ENCODE results near the gene URI1. TPM values are rescaled to one million over a fixed set of nuclear protein-coding genes. Genes with fewer than 3 reads are reported as not detected.

Gene URI1
- total RNA-seq, 1 experiment from 2014 or later = 31.0 TPM

GRCh38 chr19:30062907-30063649 is 121.0 kb downstream of the URI1 start:
- ChIA-PET POLR2A (ENCODE audit: unreplicated experiment) (no interaction called here), CTCF (no interaction called here)
- no peak overlapping the region for H3K4me3 ChIP-seq (ENCODE audit: low read length)
- H3K9me3 ChIP-seq (ENCODE audit: low read length) = no peaks in the 10 kb centered on the region
- H3K27ac ChIP-seq (ENCODE audit: low read length) = no peak overlapping the region
- no peaks in the 10 kb centered on the region for H3F3A ChIP-seq (ENCODE audit: low read length, unreplicated experiment)
- intact Hi-C loops (cut with micrococcal nuclease) = no loop called here
- H3K27me3 ChIP-seq (ENCODE audit: low read length) = peaks cover 18% of the 10 kb centered on the region
- ATAC-seq (no peak), DNase-seq (no peak)
- no peaks in the 10 kb centered on the region for H3K9me2 ChIP-seq (replicated peaks; ENCODE audit: low read length)
- H2AFZ ChIP-seq (ENCODE audit: low read length) = no peak overlapping the region
- no peaks in the 10 kb centered on the region for H3K4me1 ChIP-seq (ENCODE audit: insufficient read depth, low read length)
- no peaks in the 10 kb centered on the region for H4K20me1 ChIP-seq (ENCODE audit: low read length)
- H3K9ac ChIP-seq (ENCODE audit: low read length) = no peak overlapping the region
- TF ChIP-seq EZH2phosphoT487 (IDR thresholded peaks at IDR 0.05; ENCODE audit: borderline replicate concordance, low read length) (no peak), EZH2 (IDR thresholded peaks at IDR 0.05; ENCODE audit: low read length, unreplicated experiment) (no peak), CTCF (conservative IDR thresholded peaks at IDR 0.05; ENCODE audit: low read depth, low read length) (no peak)
- BruUV-seq (replicated peaks) = no TSS peak
- H3K36me3 ChIP-seq (ENCODE audit: low read depth, low read length) = no peaks in the 10 kb centered on the region
- H3K4me2 ChIP-seq (ENCODE audit: low read length) = no peak overlapping the region
- no peaks in the 10 kb centered on the region for H3K79me2 ChIP-seq (ENCODE audit: low read length)

- TF ChIP-seq EZH2 (IDR thresholded peaks at IDR 0.05; ENCODE audit: low read length, unreplicated experiment) (no peak), CTCF (conservative IDR thresholded peaks at IDR 0.05; ENCODE audit: low read depth, low read length) (no peak), EZH2phosphoT487 (IDR thresholded peaks at IDR 0.05; ENCODE audit: borderline replicate concordance, low read length) (no peak)
- Histone ChIP-seq H3K4me2 (ENCODE audit: low read length) (no peak overlapping the region), H3K4me3 (ENCODE audit: low read length) (no peak overlapping the region), H3K9me3 (ENCODE audit: low read length) (no peaks in the 10 kb centered on the region), H3K27me3 (ENCODE audit: low read length) (peaks cover 18% of the 10 kb centered on the region), H3K9me2 (replicated peaks; ENCODE audit: low read length) (no peaks in the 10 kb centered on the region), H3F3A (ENCODE audit: low read length, unreplicated experiment) (no peaks in the 10 kb centered on the region), H4K20me1 (ENCODE audit: low read length) (no peaks in the 10 kb centered on the region), H3K4me1 (ENCODE audit: insufficient read depth, low read length) (no peaks in the 10 kb centered on the region), H3K27ac (ENCODE audit: low read length) (no peak overlapping the region), H2AFZ (ENCODE audit: low read length) (no peak overlapping the region), H3K36me3 (ENCODE audit: low read depth, low read length) (no peaks in the 10 kb centered on the region), H3K9ac (ENCODE audit: low read length) (no peak overlapping the region), H3K79me2 (ENCODE audit: low read length) (no peaks in the 10 kb centered on the region)
- ChIA-PET CTCF (no interaction called here), POLR2A (ENCODE audit: unreplicated experiment) (no interaction called here)
- intact Hi-C loops (cut with micrococcal nuclease) = no loop called here
- BruUV-seq (replicated peaks) = no TSS peak
- no peak for ATAC-seq
- no peak for DNase-seq
Observed at GRCh38 chr19:30063650-30064347, 121.8 kb downstream of the URI1 start.

GRCh38 chr19:30064348-30064699 is 122.3 kb downstream of the URI1 start:
- no peaks in the 10 kb centered on the region for H3K79me2 ChIP-seq (ENCODE audit: low read length)
- H3K27me3 ChIP-seq (ENCODE audit: low read length) = peaks cover 18% of the 10 kb centered on the region
- ChIA-PET POLR2A (ENCODE audit: unreplicated experiment) (no interaction called here), CTCF (no interaction called here)
- H3K4me3 ChIP-seq (ENCODE audit: low read length) = no peak overlapping the region
- no peaks in the 10 kb centered on the region for H3K36me3 ChIP-seq (ENCODE audit: low read depth, low read length)
- no peaks in the 10 kb centered on the region for H3K9me2 ChIP-seq (replicated peaks; ENCODE audit: low read length)
- no peak overlapping the region for H3K4me2 ChIP-seq (ENCODE audit: low read length)
- intact Hi-C loops (cut with micrococcal nuclease) = no loop called here
- H4K20me1 ChIP-seq (ENCODE audit: low read length) = no peaks in the 10 kb centered on the region
- DNase-seq (no peak), ATAC-seq (no peak)
- no peaks in the 10 kb centered on the region for H3K4me1 ChIP-seq (ENCODE audit: insufficient read depth, low read length)
- no TSS peak for BruUV-seq (replicated peaks)
- H3K9me3 ChIP-seq (ENCODE audit: low read length) = no peaks in the 10 kb centered on the region
- no peaks in the 10 kb centered on the region for H3F3A ChIP-seq (ENCODE audit: low read length, unreplicated experiment)
- no peak overlapping the region for H2AFZ ChIP-seq (ENCODE audit: low read length)
- H3K27ac ChIP-seq (ENCODE audit: low read length) = no peak overlapping the region
- H3K9ac ChIP-seq (ENCODE audit: low read length) = no peak overlapping the region
- TF ChIP-seq EZH2 (IDR thresholded peaks at IDR 0.05; ENCODE audit: low read length, unreplicated experiment) (no peak), CTCF (conservative IDR thresholded peaks at IDR 0.05; ENCODE audit: low read depth, low read length) (no peak), EZH2phosphoT487 (IDR thresholded peaks at IDR 0.05; ENCODE audit: borderline replicate concordance, low read length) (no peak)
